LNCAP (cell line): Measurements from ENCODE around the gene TMEM120B.

Source experiments
- CTCF ChIP-seq: fragments of 450-650 bp; IDR thresholded peaks from 2 replicates; pipeline ENCODE4 v1.5.1; 2017; ENCODE audit warnings: mild to moderate bottlenecking

TMEM120B gene

GRCh38 chr12:121801595-121802484 lies 89.3 kb downstream of the TMEM120B start:
- TF ChIP-seq CTCF, result no peak

- TF ChIP-seq CTCF, result no peak
These were observed 89.9 kb downstream of the TMEM120B start for GRCh38 chr12:121802485-121802842.

DNA sequence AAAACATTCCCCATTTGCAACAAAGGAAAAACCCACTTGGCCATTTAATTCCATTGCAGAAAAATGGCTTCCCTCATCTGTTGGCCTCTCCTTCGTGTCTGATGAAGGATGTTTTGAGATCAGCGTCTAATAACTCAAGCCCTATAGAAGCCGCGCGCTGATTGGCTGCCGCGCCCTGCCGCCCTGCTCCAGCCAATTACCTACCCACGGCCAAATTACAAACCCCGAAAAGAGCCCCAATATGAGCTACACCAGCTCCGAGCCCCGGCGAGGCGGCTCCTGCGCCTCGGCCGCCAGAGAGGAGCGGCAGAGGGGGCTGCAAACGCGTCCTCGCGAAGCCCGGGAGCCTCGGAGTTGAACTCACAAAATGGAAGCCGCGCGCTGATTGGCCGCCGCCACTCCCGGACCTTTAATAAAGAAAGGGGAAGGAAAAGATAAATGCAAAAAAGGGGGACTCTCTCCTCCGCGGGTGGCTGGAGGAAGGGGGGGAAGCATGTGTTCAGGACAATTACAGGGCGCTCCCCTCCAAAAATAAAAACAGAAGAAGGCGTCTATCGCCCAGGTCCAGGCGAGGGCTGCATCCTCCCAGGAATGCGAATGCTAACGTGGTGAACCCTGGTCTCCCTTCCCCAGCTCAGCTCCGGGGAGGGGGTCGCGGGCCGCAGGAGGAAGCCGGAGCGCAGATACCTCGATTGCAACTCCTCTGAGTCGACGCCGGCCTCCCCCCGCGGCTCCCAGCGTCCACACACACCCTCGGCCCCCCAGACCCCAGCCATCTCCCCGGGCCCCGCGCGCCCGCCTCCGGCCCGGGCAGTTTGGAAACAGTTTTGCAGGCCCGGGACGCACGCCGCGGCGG lies 90.5 kb downstream of the TMEM120B start:
- no peak for TF ChIP-seq CTCF

- TF ChIP-seq CTCF, result no peak
These were observed 91.4 kb downstream of the TMEM120B start, which contains the start of gene SETD1B for GRCh38 chr12:121803861-121804416. Gene SETD1B, plus strand, starts transcription at chr12:121804009. Its CDS starts 729 bp downstream, at chr12:121804738.

GRCh38 chr12:121804417-121805111 lies 92.0 kb downstream of the TMEM120B start:
- no peak for TF ChIP-seq CTCF

DNA sequence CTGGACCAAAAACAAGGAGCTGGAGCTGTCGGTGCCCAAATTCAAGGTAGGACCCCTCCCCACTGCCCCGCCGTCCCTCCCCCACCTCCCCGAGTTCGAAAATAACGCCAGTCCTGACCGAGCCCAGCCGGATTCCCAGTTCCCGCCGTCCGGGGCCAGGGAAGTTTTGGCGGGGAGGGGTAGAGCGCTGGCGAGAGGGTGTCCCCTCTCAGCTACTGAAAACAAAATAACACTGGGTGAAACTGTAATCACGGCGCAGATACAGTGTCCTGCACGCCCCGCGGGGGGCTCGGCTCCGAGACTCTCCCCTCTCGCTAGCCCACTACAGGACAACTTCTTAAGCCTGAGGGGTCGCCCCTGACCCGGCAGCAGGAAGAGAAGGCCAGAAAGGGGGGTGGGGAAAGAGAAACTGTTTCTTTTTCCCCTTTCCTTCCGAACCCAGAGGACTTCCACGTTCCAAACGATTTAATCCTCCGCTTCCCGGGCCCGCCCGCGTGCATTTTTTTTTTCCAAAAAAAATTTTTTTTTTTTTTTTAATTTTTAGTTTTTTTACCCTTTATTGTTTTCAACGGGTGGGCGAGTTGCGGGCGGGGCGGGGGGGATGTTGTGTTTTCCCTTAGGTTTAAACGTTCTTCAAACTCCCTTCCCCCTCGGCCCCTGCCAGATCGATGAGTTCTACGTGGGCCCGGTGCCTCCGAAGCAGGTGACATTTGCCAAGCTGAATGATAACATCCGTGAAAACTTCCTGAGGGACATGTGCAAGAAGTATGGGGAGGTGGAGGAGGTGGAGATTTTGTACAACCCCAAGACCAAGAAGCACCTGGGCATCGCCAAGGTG lies 92.8 kb downstream of the TMEM120B start:
- no peak for TF ChIP-seq CTCF
